GM19324 (cell line): ENCODE data around the gene OTOG.

Experiments used
- ATAC-seq: cut with Tn5 transposase; IDR thresholded peaks from one replicate; pipeline ENCODE4 v1.9.1; 2021; ENCODE audit warnings: mild to moderate bottlenecking, moderate library complexity; ENCODE audit not compliant: unreplicated experiment, low FRiP score

OTOG gene

DNA sequence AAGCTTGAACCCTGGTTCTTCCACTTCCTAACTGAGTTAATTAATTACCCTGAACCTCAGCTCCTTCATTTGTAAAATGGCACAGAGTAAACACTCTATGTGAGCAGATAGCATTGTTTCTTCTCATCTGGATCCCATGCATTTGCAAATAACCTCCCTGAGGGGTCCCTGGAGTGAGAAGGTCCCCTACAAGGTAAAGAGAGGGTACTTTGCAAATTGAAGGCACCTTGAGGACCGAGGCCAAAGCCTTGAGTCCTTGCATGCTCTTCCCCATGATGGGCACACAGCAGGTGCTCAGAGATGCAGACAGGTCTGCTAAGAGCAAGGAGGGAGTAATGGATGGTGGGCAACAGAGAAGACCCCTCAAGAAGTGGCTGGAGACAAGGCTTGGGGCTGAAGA is 33.2 kb downstream of the OTOG start:
- no peak for ATAC-seq

DNA sequence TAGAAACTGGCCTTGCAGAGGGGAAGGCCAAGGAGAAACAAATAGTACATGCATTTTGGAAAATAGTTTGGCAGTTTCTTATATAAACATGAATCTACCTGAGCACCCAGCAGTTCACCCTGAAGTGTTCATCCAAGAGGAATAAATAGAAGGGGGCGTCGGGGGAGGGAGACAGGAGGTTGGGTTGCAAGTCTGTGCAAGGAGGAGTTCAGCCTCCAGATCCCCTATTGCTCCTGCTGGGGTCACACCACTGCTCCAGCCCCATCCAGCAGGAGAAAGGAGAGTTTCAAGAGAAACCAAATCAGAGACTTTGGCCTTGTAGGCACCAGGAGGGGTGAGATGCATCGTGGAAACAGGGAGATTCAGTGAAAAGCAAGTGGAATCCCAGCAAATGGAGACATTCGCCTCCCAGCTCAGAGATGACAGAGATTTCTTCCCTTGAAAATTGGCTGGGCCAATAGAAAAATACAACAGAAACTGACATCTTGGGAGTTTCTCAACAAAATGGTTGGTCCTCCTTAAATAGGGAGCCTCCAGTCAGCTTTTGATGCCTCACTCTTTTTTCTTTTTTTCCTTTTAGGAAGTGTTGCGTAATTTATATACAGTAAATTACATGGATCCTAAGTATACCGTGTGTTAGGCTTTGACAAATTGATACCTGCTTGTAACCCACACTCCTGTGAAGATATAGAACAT is 34.1 kb downstream of the OTOG start:
- no peak for ATAC-seq

DNA sequence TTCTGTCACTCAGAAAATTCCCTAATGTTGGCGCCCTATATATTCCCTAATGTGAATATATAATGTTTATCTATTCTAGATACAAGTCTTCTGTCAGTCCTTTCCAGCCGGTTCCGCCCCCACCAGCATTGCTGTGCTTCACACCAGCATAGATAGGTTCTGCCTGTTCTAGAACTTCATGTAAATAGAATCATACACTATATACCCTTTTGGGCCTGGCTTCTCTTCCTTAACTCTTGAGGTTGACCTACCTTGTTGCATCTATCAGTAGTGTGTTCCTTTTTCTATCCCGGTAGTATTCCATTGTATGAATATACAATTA is 34.6 kb downstream of the OTOG start:
- ATAC-seq = no peak

DNA sequence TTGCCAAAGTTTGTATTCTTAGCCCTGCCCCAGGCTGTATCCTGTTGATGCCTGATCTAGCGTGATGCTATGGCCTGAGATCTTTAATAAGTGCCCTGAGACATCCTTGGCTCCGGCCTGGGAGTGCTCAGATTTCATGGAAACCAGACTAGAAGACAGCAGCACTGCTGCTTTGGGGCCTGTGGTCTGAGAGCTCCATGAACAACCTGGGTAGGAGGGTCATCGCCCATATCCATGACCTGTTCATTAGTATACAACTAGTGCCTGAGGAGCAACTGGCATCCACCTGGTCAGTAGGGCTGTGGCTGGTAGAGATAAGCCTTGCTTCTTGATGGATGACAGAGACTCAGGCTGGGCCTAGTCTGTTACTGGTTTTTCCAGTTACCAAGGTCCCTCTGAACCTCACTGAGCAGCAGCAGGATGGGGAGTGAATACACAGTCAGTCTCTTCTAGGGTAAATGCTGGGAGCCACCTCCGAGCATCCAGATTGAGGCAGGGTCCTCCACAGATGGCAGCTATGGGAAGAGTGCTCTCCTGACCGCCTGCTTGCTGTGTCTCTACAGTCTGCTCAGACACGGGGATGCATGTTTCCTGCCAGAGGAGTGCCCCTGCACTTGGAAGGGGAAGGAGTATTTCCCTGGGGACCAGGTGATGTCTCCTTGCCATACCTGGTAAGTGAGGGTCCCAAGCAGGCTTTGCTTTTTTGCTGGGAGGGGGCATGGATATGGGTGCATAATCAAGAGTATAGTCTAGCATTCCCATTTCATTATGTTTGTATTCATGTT is 39.0 kb downstream of the OTOG start:
- ATAC-seq = no peak

DNA sequence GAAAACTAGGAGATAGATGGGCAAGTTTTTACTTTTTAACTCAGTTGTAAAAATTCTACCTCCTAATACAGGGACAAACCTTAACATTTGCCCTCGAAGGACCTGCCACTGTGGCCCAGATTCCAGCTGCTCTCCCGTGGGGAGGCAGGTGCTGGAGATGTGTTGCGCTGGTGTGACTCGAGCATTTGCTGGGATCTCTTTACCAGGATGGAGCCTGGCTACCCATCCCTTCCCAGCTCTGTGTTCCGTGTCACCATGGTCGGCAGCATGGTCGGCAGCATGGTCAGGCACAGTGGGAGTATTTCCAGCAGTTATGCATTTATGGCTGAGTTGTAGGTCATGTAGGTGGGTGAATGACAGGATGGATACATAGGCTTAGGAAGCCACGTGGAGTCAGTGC is 41.1 kb downstream of the OTOG start:
- no peak for ATAC-seq

DNA sequence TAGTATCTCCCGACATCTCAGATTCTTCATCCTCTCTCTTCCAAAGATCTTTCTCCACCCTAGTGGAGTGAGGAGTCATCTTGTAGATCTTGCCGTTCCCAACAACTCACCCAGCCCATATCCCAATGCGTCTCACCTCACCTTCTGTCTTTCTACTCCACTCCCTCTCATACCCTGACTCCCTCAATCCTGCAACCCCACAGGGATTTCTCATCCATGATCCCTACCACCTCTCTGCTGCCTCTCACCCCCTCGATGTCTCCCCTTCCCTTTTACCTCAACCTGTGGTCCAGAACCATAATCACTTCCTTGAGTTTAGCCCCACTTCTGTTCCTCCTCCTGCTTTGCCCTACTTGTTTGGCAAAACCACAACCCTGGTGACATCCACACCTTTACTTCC is 41.7 kb downstream of the OTOG start:
- ATAC-seq = no peak

DNA sequence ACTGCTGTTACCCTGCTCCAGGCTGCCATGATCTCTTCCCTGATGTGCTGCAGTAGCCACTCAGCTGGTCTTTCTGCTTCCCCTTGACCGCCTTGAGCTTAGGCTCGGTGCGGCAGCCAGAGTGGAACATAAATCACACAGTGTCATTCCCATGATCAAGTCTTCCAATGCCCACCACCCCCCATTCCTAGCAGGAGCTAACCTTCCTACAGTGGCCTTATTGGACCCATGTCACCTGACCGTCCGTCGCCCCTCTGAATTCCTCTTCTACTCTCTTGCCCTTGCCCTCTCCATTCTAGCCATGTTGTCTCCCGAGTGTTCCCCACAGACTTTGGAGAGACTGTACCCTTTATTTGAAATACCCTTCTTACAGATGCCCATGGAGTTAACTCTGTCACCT is 43.4 kb downstream of the OTOG start:
- ATAC-seq = no peak

DNA sequence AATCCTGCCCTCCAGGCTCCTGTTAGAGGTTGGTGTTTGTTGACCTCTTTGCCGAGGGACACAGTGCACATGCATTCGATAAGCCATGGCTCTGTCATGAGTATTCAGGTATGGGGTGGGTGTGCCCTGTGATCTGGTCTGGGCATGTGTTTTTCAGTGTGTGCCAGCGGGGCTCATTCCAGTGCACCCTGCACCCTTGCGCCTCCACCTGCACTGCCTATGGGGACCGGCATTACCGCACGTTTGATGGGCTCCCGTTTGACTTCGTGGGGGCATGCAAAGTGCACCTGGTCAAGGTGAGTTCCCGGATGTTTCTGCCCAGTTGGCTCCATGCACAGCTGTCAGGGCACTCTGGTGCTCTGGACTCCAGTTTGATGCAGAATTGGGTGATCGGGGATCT is 44.2 kb downstream of the OTOG start:
- ATAC-seq = no peak

DNA sequence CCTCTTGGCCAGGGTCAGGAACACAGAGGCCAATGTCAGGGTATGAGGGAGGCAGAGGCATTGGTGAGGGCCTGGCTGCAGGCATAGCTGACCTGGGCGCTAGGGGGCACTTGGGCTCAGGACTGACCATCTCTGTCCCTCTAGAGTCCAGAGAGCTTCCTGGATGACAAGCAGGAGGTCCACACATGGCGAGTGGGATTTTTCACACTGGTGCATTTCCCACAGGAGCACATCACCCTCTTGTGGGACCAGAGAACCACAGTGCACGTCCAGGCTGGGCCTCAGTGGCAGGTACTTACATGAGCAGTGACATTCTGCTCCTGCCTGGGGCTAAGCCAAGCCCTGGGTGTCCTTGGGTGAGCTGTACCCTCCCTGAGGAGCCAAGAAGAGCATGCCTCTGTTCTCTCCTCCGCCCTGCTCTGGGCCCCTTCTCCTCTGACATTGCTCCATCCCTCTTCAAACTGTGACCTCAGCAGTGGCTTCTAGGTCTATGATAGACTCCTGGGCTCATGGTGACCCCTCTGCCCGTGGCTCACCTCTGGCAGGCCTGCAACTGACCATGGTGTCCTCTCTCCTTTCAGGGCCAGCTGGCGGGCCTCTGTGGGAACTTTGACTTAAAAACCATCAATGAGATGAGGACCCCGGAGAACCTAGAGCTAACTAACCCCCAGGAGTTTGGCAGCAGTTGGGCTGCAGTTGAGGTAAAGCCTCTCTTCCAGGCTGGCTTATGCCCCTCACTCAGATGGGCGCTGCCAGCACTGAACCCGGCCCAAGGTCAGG is 46.6 kb downstream of the OTOG start:
- ATAC-seq = no peak

DNA sequence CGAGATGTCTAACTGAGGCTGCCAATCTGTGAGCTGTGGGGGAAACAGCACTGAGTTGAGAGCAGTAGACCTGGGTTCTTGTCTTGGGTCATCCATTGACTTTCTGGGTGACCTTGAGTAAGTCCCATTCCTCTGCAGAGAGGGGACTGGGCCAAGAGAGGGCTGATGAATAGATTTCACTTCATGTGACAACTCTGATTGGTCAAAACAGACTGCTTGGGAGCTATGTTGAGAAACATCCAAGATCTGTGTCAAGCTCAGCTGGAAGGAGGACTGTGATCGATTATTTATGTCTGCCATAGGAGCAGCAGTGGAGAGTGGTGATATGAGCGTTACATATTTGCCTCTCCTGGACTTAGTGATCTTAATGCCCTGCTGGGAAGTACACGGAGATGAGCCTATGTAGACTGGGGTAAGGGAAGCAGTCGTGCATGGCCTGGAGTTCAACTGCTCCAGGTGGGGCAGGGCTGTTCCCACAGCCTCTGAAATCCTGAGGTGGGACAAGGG is 47.7 kb downstream of the OTOG start:
- ATAC-seq = no peak

DNA sequence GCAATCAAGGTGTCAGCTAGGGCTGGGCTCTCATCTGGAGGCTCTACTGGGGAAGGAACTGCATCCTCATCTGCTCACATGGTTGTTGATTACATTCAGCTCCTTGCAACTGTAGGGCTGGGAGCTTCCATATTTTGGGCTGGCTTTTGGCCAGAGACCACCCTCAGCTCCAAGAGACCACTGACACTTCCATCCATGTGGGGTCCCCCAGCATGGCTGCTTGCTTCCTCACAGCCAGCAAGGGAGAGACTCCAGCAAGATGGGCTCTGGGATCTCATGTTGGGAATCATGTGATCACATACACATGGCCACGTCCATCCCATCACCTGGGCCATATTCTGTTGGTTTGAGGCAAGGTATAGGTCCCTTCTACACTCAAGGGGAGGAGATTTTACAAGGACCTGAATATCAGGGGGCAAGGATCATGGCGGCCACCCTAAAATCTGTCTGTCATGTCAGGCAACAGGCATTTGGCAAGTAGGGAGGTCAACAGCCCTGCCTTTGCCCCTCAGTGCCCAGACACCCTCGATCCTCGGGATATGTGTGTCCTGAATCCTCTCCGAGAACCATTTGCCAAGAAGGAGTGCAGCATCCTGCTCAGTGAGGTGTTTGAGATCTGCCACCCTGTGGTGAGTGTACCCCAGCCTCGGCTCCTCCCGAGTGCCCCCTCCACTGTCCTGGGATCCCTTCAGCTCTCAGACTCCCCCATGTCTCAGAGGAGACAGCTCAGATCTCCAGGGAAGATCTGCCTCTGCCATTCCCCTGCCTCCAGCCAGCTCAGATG is 48.7 kb downstream of the OTOG start:
- no peak for ATAC-seq

DNA sequence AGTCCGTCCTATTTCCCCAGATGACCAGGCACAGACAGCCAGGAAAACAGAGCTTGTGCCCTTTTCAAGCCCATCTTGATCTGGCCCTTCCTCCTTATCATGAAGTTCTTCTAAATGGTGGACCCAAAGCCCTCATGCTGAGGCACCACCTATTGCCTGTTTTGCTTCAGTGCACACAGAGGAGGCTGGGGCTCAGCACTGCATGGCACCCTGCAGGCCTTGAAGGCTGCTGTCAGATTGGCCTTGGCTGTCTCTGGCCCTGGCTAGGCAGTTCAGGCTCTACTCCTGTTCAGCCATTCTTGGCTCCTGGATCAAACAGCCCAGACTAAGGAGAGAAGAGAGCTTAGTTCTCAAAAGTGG is 49.2 kb downstream of the OTOG start:
- ATAC-seq = no peak

DNA sequence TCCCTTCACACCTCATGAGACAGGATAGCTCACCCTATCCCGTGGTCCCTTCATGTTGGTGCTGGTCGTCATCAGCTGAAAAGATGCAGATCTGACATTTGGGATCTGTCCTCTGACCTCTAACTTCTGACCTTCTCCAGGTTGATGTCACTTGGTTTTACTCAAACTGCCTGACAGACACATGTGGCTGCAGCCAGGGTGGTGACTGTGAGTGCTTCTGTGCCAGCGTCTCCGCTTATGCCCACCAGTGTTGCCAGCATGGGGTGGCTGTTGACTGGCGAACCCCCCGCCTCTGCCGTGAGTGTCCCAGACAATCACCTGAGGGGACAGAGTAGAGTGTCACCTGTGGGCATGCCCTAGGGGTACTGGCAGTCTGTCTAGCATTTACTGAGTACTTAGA is 49.7 kb downstream of the OTOG start:
- ATAC-seq = no peak

DNA sequence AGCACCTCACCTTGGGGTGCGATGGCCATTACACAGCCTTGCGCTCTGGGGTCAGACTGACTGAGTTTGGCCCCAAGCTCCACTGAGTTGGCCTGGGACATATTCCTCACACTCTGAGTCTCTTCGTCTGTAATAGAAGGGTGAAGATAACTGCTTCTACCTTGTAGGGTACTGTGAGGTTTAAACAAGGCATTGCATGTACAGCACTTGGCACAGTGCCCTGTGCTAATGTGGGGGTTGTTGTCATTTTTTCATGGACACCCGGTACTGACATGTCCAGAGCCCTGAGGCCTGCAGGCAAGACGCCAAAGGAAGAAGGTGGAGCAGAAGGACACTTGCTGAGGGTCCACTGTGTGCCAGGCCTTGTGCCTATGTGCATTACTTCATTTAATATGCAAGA is 50.7 kb downstream of the OTOG start:
- ATAC-seq = no peak

DNA sequence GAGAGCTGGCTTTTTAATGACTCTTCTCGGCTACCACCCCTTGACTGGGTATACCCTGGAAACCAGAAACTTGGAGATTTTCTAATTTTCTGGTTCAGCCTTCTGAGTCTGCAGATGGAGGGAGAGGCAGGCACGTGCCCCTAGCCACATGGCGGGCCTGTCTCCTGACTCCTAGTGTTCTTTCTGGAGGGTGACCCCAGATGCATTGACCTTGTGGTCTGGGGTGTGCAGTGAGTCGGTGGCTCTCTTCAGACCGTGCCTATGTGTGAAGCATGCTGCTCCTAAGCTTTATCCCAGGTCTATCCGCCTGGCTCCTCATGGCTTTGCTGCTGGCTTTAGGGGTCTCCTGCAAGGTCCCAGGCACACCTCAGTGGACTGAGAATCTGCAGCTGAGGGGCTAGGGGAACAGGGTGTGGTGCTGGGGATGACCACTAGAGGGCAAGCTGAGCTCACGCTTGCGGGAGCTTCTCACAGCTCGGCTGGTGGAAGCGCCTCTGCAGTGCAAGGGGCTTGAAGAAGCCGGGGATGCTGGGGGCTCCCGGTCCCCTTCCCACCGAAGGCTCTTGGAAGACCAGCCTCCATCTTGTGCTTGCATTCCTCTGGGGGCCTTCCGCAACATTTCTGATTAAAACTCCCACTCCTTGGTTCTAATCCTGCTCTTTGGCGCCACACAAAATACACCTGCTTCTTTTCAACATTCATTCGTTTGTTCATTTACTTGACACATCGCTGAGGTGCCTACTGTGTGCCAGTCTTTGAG is 51.8 kb downstream of the OTOG start:
- peak; percentile 71 for ATAC-seq

DNA sequence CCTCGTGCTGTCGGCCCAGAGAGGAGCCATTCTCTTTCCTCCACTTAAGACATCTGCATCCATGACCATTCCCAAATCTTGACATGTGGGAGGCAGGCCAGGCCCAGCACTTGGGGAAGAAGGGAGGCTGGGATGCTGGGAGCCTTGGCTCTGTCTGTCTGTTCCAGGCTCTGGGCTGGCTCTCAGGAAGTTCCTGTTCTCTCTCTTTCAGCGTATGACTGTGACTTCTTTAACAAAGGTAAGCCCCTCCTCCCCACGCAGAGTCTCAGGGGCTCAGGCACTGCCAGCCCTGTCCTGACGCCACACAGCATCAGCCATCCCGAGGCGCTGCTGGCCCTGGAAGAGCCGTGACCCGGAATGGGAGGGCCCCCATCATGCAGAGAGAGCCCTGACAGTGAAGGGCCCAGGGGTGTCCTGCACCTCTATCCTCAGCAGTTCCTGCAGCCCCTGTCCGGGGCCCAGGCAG is 52.4 kb downstream of the OTOG start:
- ATAC-seq = no peak

DNA sequence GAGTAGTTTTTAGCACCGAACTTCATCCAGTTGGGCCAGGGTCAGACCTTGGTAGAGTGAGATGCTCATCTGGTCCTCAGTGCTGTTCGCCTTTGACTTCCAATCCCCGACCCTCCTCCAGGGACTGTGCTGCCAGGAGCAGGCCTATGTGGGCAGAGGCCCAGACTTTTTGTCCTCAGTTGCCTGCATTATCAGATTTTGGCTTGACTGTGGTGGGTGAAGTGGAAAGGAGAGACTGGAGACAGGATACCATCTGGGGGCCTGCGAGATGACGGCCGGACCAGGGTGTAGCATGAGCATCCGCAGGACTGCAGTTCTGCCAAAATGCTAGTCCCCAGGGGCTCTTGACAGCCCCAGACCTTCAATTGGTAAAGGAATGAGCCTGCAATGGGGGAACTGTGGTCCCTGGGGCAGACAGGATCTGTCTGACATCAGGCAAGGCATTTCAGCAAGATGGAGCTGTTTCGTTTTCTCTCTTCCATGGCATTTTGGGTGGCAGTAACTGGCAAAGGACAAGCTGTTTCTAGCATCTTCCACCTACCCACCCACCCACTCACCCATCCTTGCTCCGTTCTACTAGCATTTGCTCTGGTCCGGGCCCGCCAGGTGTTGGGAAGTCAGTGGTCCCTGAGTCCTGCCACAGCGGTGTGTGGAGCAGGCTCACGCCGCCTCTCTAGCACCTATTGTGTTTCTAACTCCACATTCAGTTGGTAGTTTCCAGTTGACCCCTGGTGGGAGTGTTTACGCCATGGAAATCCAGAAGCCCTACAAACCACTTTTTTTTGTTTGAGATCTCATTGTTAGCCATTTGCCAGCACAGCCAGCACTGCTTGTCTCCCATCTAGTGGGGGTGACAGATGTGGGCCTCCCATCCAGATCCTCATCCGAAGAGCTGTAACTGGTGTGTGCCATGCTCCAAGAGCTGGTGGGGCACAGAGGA is 53.5 kb downstream of the OTOG start:
- ATAC-seq = no peak

DNA sequence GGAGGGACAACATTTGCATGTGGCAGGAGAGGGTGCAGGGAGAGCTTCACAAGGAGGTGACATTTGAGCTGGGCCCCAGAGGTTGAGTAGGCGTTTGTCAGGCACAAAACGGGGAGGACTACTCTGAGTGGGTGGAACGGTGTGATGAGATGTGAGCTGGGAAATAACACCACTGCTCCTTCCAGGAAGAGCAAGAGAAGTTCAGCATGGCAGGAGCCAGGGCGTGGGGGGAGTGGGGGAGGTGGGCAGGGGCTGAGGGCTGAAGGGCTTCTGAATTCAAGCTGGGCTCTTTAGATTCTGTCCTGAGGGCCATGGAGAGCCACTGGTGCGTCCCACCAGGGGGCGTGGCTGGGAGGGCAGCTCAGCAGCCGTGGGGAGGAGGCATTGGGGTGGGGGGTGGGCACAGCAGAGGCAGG is 54.2 kb downstream of the OTOG start:
- no peak for ATAC-seq

DNA sequence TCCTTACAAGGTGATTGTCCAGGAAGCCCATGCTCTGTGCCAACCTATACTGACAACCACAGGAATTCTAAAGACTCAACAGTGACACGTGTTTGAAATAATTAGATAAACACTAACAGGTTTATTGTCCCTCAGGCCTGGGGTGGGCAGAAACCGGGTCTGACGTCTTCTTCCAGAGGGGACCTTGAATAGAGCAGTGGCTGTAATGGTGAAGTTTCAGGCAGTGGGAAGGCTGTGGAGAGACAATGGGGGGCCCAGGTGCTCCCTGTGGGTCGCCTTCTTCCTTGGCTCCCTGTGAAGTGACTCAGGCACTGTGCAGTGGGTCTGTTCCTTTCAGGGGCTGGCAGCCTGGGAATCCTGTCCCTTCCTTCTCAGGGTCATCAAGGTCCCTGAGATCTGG is 54.6 kb downstream of the OTOG start:
- ATAC-seq = no peak
